ENCODE results near the gene TENM3.

DNA sequence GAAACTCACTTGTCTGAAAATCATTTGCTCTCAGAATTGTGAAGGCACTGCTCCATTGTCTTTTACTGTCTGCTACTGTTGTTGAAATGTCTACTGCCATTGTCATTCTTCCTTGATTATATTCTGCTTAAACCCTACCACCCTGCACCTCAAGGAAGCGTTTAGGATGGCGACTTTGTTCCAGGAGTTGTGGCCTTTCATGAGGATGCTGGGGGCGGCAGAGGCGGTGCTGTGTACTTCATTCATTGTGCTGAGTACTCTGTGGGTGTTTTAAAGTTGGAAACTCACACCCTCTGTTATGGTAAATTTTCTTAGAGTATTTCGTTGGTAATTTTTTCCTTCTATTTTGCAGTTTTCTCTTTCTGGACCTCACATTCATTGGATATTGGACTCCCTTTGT lies 258.9 kb downstream of the TENM3 start:
- TF ChIP-seq CTCF (IDR thresholded peaks at IDR 0.05; ENCODE audit: low read length) (no peak), EZH2 (IDR thresholded peaks at IDR 0.05; ENCODE audit: borderline replicate concordance, low read length) (no peak)
